Neural cell (in vitro differentiated cells): ENCODE measurements around the gene FRMD4A. TPM values are rescaled to one million over a fixed set of nuclear protein-coding genes. Genes with fewer than 3 reads are reported as not detected.

ENCODE experiments used
- H2AFZ ChIP-seq: fragments of 200-600, 300-800 bp; sonication (generic), shearing (Covaris generic); 2 replicates; pipeline ENCODE4 v1.6.0; 2014; ENCODE audit warnings: low read depth, mild to moderate bottlenecking, antibody characterized with exemption, low read length, moderate library complexity
- H3F3A ChIP-seq: fragments of 200-600 bp; shearing (Covaris generic); 2 replicates; pipeline ENCODE4 v1.6.1; 2016; ENCODE audit warnings: mild to moderate bottlenecking, moderate library complexity, mixed read lengths, antibody characterized with exemption, low read length; ENCODE audit not compliant: insufficient read depth, poor library complexity, severe bottlenecking
- H3K27ac ChIP-seq: fragments of 200-600, 300-800 bp; sonication (generic), shearing (Covaris generic); 2 replicates; pipeline ENCODE4 v1.5.1; 2014; ENCODE audit warnings: mild to moderate bottlenecking, low read length, moderate library complexity
- H3K27me3 ChIP-seq: fragments of 300-800, 200-600 bp; sonication (generic), shearing (Covaris generic); 2 replicates; pipeline ENCODE4 v1.6.0; 2014; ENCODE audit warnings: mild to moderate bottlenecking, low read depth, low read length, moderate library complexity; ENCODE audit not compliant: insufficient read depth
- H3K36me3 ChIP-seq: fragments of 300-800, 200-600 bp; sonication (generic), shearing (Covaris generic); 2 replicates; pipeline ENCODE4 v1.5.1; 2014; ENCODE audit warnings: mild to moderate bottlenecking, antibody characterized with exemption, low read length, moderate library complexity; ENCODE audit not compliant: insufficient read depth
- H3K4me2 ChIP-seq: fragments of 300-800, 200-600 bp; sonication (generic), shearing (Covaris generic); 2 replicates; pipeline ENCODE4 v1.6.0; 2014; ENCODE audit warnings: mild to moderate bottlenecking, low read length
- H3K4me3 ChIP-seq: fragments of 300-800, 200-600 bp; sonication (generic), shearing (Covaris generic); 2 replicates; pipeline ENCODE4 v1.5.1; 2014; ENCODE audit warnings: mild to moderate bottlenecking, low read length, moderate library complexity
- H3K79me2 ChIP-seq: fragments of 200-600 bp; shearing (Covaris generic); replicated peaks from 2 replicates; pipeline ENCODE4 v1.6.0; 2014; ENCODE audit warnings: mild to moderate bottlenecking, low read length, moderate library complexity; ENCODE audit not compliant: insufficient read depth
- H3K9ac ChIP-seq: fragments of 300-800, 200-600 bp; sonication (generic), shearing (Covaris generic); 2 replicates; pipeline ENCODE4 v1.6.1; 2016; ENCODE audit warnings: mild to moderate bottlenecking, low read length, mixed read lengths
- H3K9me2 ChIP-seq: fragments of 200-600 bp; shearing (Covaris generic); 2 replicates; pipeline ENCODE4 v1.6.1; 2016; ENCODE audit warnings: mild to moderate bottlenecking, low read length, mixed read lengths; ENCODE audit not compliant: insufficient read depth
- H3K9me3 ChIP-seq: fragments of 200-600, 300-800 bp; sonication (generic), shearing (Covaris generic); 2 replicates; pipeline ENCODE4 v1.6.1; 2016; ENCODE audit warnings: mild to moderate bottlenecking, mixed run types, low read length, moderate library complexity, mixed read lengths
- H4K20me1 ChIP-seq: fragments of 200-600 bp; shearing (Covaris generic); 2 replicates; pipeline ENCODE4 v1.6.1; 2016; ENCODE audit warnings: mild to moderate bottlenecking, mixed run types; ENCODE audit not compliant: insufficient read depth
- CTCF ChIP-seq: fragments of 450-650 bp; IDR thresholded peaks from 2 replicates; pipeline ENCODE4 v1.5.1; 2014; ENCODE audit warnings: antibody characterized with exemption, mild to moderate bottlenecking, moderate library complexity; ENCODE audit not compliant: poor library complexity, severe bottlenecking
- EP300 ChIP-seq: fragments of 450-650 bp; conservative IDR thresholded peaks from 2 replicates; pipeline ENCODE4 v1.6.1; 2014; ENCODE audit warnings: antibody characterized with exemption, mild to moderate bottlenecking, moderate library complexity; ENCODE audit not compliant: poor library complexity, severe bottlenecking
- EZH2 ChIP-seq: fragments of 200-600, 300-800 bp; shearing (Covaris generic), sonication (generic); IDR thresholded peaks from 2 replicates; pipeline ENCODE4 v1.6.1; 2014; ENCODE audit warnings: antibody characterized with exemption, low read length, borderline replicate concordance, mild to moderate bottlenecking; ENCODE audit not compliant: insufficient read depth, poor library complexity, severe bottlenecking
- MXI1 ChIP-seq: fragments of 450-650 bp; conservative IDR thresholded peaks from 2 replicates; pipeline ENCODE4 v1.6.1; 2014; ENCODE audit warnings: antibody characterized with exemption, mild to moderate bottlenecking; ENCODE audit not compliant: poor library complexity, severe bottlenecking
- POLR2AphosphoS5 ChIP-seq: IDR thresholded peaks from 2 replicates; pipeline ENCODE4 v1.6.1; 2012
- RAD21 ChIP-seq: fragments of 450-650 bp; conservative IDR thresholded peaks from 2 replicates; pipeline ENCODE4 v1.6.1; 2014; ENCODE audit warnings: antibody characterized with exemption, mild to moderate bottlenecking, moderate library complexity
- REST ChIP-seq: IDR thresholded peaks from 2 replicates; pipeline ENCODE4 v1.6.1; 2012; ENCODE audit warnings: borderline replicate concordance
- SMC3 ChIP-seq: fragments of 450-650 bp; conservative IDR thresholded peaks from 2 replicates; pipeline ENCODE4 v1.6.1; 2014; ENCODE audit warnings: antibody characterized with exemption, mild to moderate bottlenecking, moderate library complexity; ENCODE audit not compliant: poor library complexity
- TAF1 ChIP-seq: IDR thresholded peaks from 2 replicates; pipeline ENCODE4 v1.6.1; 2012; ENCODE audit warnings: low read depth
- polyA plus RNA-seq: library from polyadenylated mRNA; depleted of rRNA; stranded (reverse); fragments of >200 nt; gene quantifications from 2 replicates; pipeline ENCODE4 v1.2.3, GENCODE V29; 2014

The FRMD4A gene
- polyA plus RNA-seq, 1 donor from 2014 or later: 36.5 TPM

GRCh38 chr10:13939391-13939790 lies 391.3 kb downstream of the FRMD4A start:
- no peaks in the 10 kb centered on the region for H3F3A ChIP-seq
- H3K27ac ChIP-seq: no peak overlapping the region
- no peak overlapping the region for H3K9ac ChIP-seq
- no peaks in the 10 kb centered on the region for H3K36me3 ChIP-seq
- H3K9me2 ChIP-seq: no peaks in the 10 kb centered on the region
- no peaks in the 10 kb centered on the region for H4K20me1 ChIP-seq
- H2AFZ ChIP-seq: no peak overlapping the region
- H3K4me3 ChIP-seq: no peak overlapping the region
- no peak for TF ChIP-seq CTCF
- no peak for TF ChIP-seq SMC3
- no peak for TF ChIP-seq MXI1
- TF ChIP-seq TAF1: no peak
- TF ChIP-seq REST: no peak
- TF ChIP-seq RAD21: no peak
- no peak for TF ChIP-seq EP300
- no peak for TF ChIP-seq EZH2
- TF ChIP-seq POLR2AphosphoS5: no peak
- H3K79me2 ChIP-seq: no peaks in the 10 kb centered on the region
- H3K27me3 ChIP-seq: no peaks in the 10 kb centered on the region
- no peak overlapping the region for H3K4me2 ChIP-seq
- no peaks in the 10 kb centered on the region for H3K9me3 ChIP-seq

GRCh38 chr10:13938950-13939349 lies 391.8 kb downstream of the FRMD4A start:
- H3K9ac ChIP-seq: no peak overlapping the region
- no peaks in the 10 kb centered on the region for H3K79me2 ChIP-seq
- H3K4me3 ChIP-seq: no peak overlapping the region
- no peaks in the 10 kb centered on the region for H3K9me3 ChIP-seq
- no peaks in the 10 kb centered on the region for H3K36me3 ChIP-seq
- H3K9me2 ChIP-seq: no peaks in the 10 kb centered on the region
- no peak overlapping the region for H3K27ac ChIP-seq
- no peaks in the 10 kb centered on the region for H3F3A ChIP-seq
- TF ChIP-seq MXI1: no peak
- TF ChIP-seq POLR2AphosphoS5: no peak
- TF ChIP-seq EP300: no peak
- no peak for TF ChIP-seq SMC3
- TF ChIP-seq RAD21: no peak
- TF ChIP-seq TAF1: no peak
- TF ChIP-seq EZH2: no peak
- TF ChIP-seq CTCF: no peak
- TF ChIP-seq REST: no peak
- H4K20me1 ChIP-seq: no peaks in the 10 kb centered on the region
- H3K27me3 ChIP-seq: no peaks in the 10 kb centered on the region
- H3K4me2 ChIP-seq: no peak overlapping the region
- no peak overlapping the region for H2AFZ ChIP-seq
